GM19193 (cell line): Measurements from ENCODE around the gene DOC2B.

Experiments
- POLR2A ChIP-seq: IDR thresholded peaks from 4 replicates; pipeline ENCODE4 v1.6.1; 2011; ENCODE audit not compliant: insufficient read depth, insufficient read length; ENCODE audit errors: extremely low read depth

The DOC2B gene

DNA sequence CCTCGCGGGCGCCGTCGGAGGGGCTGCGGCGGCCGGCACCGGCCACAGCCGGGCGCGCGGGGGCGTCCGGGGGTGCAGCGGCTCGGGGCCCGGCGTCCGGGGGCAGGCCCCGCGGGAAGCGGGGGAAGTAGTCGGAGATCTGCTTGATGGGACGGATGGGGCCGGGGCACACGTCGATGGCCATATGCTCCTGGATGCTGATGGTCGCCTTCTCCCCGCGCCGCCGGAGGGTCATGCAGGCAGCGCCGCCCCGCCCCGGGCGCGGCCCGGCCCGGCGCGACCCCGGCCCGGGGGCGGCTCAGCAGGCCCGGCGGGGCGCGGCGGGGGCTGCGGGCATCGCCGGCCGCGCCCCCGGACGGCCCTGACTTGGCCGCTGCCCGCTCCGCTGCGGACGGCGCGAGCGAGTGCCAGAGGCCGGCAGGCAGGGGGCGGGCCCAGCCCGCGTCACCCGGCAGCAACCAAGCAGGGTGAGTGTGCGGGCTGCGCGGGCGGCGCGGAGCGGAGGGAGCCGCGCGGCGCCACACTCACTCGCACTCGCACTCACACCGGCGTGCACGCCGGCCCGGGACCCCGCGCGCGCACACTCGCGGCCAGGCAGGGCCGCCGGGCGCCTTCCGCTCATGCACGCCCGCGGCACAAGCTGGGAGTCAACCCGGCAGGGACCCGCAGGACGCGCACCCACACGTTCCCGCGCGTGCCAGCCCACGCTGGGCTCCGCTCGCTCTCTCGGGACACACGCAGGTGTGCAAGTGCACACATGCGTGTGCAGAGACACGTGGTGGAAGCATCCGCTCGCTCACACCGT is at the start of gene DOC2B:
DOC2B (minus strand) TSS at position 406 of the 805 bp plus-strand sequence; CDS start at position 235, 171 bp downstream.
- no peak for TF ChIP-seq POLR2A

DNA sequence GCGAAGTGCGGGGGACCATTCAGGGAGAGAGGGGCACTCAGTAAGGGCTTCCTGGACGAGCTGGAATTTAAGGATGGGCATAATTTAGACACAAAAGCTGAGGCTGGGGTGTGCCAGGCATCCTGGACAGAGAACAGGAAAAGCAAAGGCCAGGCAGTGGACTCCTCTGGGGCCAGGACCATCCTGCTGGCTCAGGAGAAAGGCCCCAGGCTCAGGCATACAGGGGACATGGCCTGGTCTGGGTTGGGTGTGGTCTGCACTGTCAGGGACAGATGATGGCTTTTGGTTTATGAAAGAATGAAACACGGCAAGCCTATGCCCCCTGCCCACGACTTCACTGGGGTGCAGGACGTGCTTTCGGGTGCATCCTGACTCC is 48.9 kb upstream of the DOC2B start:
- TF ChIP-seq POLR2A, result no peak

DNA sequence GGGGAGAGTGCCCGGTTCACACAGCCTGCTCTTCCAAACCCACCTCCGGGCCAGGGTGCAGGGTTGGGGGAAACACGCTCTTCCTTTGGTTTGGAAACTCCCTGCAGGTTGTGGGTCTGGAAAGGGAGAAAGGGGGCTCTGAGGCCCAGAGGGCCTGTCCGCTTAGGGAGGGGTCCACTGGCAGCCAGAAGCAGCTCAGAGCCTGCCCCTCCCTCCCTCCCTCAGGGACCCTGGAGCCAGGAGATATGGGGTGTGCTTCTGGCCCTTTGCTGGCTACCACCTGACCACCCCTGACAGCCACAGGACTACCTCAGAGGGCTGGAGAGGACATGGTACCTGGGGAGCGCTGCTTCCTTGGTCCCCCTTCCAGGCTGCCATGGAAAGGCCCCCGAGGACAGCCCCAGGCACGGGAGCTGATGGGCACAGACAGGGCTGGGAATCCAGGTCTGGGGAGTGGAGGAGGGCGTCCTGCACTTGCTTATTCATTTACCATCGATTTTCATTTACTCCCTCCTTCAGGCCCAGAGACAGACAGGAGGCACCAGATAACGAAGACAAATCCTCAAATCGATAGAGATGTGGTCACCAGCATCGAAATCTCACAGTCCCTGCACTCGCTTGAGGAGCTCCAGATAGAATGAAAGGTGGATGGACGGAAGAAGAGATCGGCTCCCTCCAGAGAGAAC is 48.4 kb upstream of the DOC2B start:
- no peak for TF ChIP-seq POLR2A

DNA sequence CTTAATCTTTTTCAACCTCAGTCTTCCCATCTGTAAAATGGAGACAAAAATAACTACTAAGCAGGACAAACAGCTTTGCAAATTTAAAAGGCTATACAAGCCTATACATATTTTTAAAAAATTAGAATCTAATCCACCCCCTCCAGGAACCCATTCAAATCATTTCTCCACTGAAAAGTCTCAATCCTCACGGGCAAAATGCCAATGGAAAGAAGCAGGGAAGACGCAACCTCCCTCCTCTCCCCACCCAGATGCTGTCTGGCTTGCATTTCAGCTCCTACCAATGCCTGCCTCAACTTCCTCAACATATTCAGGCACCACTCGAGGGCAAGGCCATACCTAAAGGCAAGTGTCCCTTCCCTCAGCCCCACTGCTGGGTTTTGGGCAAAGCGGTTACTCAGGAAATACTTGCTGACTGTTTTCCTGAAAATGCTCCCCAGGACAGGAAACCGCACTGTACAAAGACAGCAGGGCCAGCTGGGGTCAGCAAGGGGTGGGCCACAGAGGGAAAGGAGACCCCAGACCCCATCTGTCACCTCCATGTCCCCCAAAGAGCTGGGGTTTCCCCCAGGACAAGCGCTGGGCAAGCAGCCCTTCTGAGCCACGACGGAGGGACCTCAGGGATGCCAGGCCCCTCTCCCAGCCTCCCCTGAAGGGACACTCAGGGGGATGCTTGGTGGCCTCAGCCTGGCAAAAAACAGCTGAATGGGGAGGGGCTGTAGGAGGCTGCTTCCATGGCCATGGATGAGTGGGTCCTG is 47.7 kb upstream of the DOC2B start:
- no peak for TF ChIP-seq POLR2A

DNA sequence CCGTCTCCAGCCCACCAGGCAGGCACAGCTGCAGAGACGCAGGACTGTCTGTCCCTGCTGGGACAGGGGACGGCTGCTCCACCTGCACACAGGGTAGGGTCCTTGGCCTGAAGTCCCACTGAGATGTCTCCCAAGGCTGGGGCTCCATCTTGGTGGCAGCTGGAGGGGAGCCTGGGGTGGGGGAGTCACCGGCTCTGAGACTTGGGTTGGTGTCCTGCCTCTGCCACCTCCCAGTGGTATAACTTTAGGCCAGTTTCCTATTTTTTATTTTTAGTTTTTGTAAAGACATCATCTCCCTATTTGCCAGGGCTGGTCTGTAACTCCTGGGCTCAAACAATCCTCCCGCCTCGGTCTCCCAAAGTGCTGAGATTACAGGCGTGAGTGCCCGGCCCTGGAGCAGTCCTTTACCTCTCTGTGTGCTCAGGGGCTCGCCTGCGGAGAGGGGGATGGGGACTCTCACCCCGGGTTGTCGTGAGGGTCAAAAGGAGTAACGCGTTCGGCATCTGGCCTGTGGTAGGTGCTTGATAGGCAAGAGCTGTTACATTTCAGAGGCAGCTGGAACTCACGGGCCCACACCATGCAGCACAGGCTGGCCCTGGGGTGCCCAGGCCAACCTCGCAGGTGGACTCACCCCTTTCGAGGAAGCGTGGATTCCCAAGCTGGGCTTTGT is 46.6 kb upstream of the DOC2B start:
- no peak for TF ChIP-seq POLR2A

DNA sequence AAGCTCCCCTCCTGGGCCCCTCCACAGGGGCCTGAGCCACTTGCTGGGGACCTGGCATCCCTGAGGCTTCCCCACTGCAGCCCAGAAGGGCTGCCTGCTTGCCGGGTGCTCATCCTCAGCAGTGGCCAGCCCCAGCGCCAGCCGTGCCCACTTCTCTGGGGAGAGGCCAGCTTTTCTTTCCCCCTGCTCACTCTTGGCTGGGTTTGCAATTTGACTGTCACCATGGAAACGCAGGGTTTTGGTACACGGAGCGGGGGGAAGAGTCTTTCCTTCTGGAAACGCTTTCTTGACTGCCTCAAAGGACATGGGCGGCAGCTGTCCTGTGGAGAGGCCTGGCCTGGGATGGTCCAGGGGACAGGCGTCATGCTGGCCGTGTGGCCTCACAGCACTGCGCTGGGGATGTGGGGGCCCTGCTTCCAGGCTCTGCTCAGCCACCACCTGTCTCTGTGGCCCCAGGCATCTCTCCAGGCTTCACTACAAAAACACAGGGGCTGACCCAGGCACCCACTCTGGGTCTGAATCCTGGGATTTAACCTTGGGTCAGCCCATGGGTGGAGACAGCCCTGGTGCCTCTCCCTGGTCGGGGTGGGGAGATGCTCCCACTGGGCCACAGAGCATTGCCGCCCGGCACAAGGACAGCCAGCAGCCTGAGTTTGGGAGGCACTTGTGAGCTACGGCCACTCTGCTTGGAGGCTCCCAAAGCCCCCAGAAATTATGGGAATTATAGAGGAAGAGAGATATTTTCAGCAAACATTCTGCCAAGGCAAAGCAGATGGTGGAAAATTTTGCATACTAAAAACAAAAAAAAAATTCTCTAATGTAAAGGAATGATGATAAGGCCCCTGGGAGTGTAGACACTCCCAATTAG is 45.9 kb upstream of the DOC2B start:
- TF ChIP-seq POLR2A, result no peak

DNA sequence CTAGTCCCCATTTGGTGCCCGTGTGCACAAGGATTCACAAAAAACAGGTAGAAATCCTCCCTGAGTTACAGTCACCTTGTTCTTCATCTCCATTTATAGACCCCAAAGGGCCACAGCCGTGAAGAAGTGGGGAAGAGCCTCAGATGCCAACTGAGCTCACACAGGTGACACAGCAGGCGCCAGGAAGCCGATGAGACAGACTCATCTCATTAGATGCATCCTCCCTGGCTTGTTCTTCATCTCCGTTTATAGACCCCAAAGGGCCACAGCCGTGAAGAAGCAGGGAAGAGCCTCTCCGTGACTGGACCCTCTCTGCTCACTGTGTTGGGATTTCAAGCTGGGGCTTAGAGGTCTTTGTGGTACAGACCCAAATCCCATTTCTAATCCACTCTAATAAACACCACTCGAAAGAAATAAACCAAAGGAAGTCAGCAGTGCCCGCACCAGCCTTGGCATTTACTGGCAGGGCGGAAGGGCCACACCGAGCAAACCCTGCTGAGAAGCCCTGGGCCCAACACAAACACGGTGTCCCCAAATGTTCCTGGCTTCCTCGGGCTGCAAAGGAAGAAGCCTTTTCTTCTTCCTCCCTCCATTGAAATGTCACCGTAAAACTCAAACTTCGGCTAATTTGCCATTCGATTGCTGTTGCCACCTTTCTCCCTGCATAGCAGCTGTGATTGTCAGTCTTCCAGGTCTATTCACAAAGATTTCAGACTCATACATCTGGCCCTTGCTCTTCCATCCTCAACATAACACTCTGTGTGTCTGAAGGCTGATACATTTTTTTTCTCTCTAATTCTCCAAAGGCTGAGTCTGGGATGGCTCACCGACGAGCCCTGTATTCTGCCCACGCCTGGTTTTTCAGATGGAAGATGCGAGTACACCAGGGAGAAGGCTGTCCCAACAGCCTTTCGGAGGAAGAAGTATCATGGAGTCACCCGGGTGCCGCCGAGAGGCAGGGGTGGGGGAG is 44.9 kb upstream of the DOC2B start:
- no peak for TF ChIP-seq POLR2A

DNA sequence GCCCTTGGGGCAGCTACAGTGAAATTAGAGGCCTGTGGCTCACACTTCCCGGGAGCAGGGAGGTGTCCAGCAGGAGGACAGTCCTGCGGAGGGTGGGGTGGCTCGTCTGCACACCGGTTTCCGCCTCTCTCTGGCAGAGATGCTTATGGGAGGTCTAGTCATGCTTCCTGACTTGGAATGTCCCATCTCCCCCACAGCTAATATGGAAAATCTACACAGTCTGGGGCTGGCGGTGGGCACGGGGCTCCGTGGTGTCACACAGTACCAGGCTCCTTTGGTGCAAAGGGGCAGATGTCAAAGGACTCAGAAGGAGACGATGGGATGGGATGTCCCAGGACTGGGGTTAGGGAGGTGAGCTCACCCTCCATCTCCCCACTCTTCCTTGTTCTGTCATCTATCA is 44.1 kb upstream of the DOC2B start:
- no peak for TF ChIP-seq POLR2A

DNA sequence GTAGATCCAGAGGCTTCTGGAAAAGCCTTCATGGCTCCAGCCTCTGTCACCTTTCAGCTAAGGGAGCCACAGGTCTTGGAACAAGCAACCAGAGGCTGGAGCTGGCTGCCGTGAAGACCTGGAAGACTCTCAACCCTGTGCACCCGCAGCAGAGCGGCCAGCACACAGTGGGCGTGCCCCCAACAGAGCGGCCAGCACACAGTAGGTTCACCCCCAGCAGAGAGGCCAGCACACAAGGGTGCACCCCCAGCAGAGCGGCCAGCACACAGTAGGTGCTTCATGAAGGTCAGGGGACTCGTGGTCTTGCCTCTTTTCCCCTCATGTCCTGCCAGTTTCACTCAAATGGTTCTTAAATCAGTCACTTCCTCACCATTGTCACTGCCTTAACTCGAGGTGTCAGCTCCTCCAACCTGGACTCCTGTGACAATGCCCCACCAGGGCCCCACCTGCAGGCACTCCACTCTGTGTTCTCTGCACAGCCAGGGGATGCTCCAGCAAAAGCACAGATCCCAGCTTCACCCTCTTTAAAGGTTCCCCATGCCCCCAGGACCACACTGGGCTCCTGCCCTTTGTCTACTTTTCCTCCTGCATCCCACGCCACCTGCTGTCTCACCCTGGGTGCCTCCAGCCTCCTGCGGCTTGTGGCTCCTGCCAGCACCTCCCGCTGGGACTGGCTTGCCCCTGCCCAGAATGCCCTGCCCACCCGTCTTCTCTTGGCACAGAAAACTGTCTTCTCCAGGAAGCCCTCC is 42.4 kb upstream of the DOC2B start:
- TF ChIP-seq POLR2A, result no peak

DNA sequence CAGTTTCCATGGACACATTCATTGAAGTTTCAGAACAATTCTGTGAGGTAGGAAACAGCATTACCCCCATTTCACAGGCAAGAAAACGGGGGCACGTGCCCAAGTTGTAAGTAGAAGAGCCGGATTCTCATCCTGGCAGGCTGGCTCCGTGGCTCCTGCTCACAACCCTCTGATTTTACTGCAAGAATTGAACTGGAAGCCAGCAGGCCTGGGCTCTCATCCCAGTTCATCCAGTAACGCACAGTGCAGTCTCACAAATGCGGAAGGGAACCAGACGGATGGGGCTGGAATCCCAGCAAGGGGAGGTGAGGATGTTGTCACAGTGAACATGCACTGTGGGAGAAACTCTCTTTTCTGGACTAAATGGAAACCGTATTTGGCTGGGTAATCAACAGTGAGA is 40.7 kb upstream of the DOC2B start:
- no peak for TF ChIP-seq POLR2A

DNA sequence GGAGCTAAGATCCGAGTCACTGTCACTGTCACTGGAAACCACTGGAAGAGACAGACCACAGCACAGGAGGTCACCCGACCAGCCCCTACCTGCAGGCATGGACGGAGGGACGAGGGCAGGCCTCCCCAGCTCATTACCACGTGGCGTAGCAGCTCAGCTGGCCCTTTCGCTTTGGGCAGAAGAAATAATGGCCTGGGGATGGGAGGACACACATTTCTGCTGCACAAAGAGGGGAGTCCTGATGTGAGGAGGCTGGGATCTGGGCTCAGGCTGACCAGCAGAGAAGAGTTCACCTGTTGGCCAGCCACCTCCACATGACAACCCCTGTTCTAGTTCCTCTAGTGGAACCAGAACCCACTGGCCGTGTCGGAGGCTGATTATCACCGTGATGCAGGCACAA is 38.2 kb upstream of the DOC2B start:
- TF ChIP-seq POLR2A, result no peak

DNA sequence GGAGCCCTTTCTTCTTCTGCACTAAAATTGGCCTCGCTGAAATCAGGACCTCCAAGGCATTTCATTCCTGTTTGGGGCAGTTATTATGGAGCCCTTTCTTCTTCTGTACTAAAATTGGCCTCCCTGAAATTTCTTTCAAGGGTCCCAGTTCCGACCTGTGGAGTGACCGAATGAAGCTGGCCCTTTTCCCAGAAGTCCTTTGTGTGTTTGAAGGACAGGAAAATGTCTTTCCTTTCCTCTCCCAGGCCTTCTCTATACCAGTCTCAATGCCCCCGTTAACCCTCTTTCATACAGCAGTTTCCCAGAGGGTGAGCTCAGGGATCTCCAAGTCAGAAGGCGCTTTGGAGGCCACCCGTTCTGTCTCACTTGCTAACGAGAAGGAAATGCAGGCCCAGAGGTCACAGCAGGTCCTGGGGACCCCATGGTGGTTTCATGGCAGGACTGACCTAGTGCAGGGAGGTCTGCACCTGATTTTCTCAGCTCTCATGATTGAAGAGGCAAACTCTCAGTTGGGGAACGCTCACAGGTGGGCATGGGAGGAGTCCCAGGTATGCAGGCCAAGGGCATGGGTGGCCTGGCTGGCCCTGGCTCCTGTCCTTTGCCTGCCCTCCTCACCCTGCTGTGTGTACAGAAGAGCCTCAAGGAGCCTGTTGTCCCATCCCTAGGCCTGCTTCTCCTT is 37.1 kb upstream of the DOC2B start:
- no peak for TF ChIP-seq POLR2A

DNA sequence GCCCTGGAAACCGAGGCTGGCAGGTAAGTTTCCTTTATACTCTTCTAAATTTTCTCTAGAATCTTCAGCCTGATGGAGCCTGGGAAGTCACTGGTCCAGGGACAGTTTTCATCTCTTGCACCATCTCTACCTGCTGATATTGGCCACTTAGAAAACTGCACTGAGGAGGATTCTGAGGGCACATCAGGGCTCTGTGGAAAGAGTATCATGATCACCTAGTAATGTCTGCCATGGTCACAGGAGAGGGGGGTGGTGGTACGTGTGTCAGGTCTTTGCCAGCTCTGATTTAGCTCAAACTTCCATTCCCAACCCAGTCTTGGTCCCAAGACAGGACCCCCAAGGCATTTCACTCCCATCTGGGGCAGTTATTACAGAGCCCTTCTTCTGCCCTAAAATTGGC is 35.2 kb upstream of the DOC2B start:
- TF ChIP-seq POLR2A, result no peak
